Heart left ventricle (tissue), 13 donors: ENCODE results near the gene UHRF1.
"Not testable (repeated sequence)": the region's sequence is repeated elsewhere in the genome, so short reads cannot be mapped to it uniquely, and the experiment has no call there.

Experiments
- CTCF ChIP-seq, 12 donors: fragments of 200-600 bp; sonication (generic) in 4 of 12; IDR thresholded peaks; one replicate each; pipeline versions ENCODE4 v1.5.0 to v1.8.0; 2018 to 2022; ENCODE audit warnings: antibody characterized with exemption in 12 of 12, mild to moderate bottlenecking in 5 of 12
- POLR2A ChIP-seq, 2 donors: fragments of 450-650 bp; IDR thresholded peaks; one replicate each; pipeline ENCODE4 v1.6.1; 2017; ENCODE audit warnings: antibody characterized with exemption in 2 of 2, mild to moderate bottlenecking in 2 of 2, moderate library complexity in 2 of 2
- donor health status: ischemic (EF 13 %, LVEDD 7.1; RV severe dilation, severe dysfunction).
- donor health status: DM: no; HTN: yes; CAD: no.
- donor health status: DM: no; HTN: no; CAD: no.
- donor health status: ischemic (EF 25% LVEDD 6.9; RV normal size, moderate dysfunction).
- donor health status: ischemic (EF 25% LVEDD 5.7; RV mildly dilated, moderate dysfunction).
- donor health status: ischemic (EF 35%, LVEDD 5.7; RV mildly dilated, moderate dysfunction).
- donor health status: nonischemic (EF 11% LVEDD 7.7; RV severe dilation, severe dysfunction).
- donor health status: DM: yes; HTN: yes; CAD: no.
- donor health status: PGD.
- donor health status: ischemic (EF 29% LVEDD 5.4; RV normal size, mild dysfunction).
- donor health status: nonischemic (EF 23%, LVEDD 6.1; RV moderate dilation, normal function).

- TF ChIP-seq CTCF, POLR2A (IDR thresholded peaks at IDR 0.05): not testable (repeated sequence)
These were observed 66.3 kb downstream of the UHRF1 start for GRCh38 chr19:4975601-4976000.
